Hepatocyte (in vitro differentiated cells): ENCODE data around the gene GARS1. TPM values are rescaled to one million over a fixed set of nuclear protein-coding genes. Genes with fewer than 3 reads are reported as not detected.

Experiments used
- DNase-seq: peaks from one replicate; pipeline ENCODE4 v3.0.0-alpha.2; 2016; ENCODE audit warnings: low spot score
- H2AFZ ChIP-seq: fragments of 200-600 bp; sonication (generic); 2 replicates; pipeline ENCODE4 v1.6.0; 2016; ENCODE audit warnings: antibody characterized with exemption, mild to moderate bottlenecking
- H3K27ac ChIP-seq: fragments of 200-600 bp; sonication (generic); 2 replicates; pipeline ENCODE4 v1.5.1; 2016; ENCODE audit warnings: mild to moderate bottlenecking
- H3K27me3 ChIP-seq: fragments of 200-600 bp; sonication (generic); 2 replicates; pipeline ENCODE4 v1.6.1; 2016
- H3K36me3 ChIP-seq: fragments of 200-600 bp; sonication (generic); replicated peaks from 2 replicates; pipeline ENCODE4 v1.5.1; 2016; ENCODE audit warnings: low read depth; ENCODE audit not compliant: insufficient read depth
- H3K4me1 ChIP-seq: fragments of 200-600 bp; sonication (generic); 2 replicates; pipeline ENCODE4 v1.5.1; 2016; ENCODE audit warnings: mild to moderate bottlenecking, moderate library complexity; ENCODE audit not compliant: insufficient read depth
- H3K4me2 ChIP-seq: fragments of 200-600 bp; sonication (generic); 2 replicates; pipeline ENCODE4 v1.6.0; 2016
- H3K4me3 ChIP-seq: fragments of 200-600 bp; sonication (generic); 2 replicates; pipeline ENCODE4 v1.5.1; 2016; ENCODE audit warnings: mild to moderate bottlenecking
- H3K79me2 ChIP-seq: fragments of 200-600 bp; sonication (generic); 2 replicates; pipeline ENCODE4 v1.6.0; 2017; ENCODE audit warnings: mild to moderate bottlenecking
- H3K9me2 ChIP-seq: fragments of 200-600 bp; sonication (generic); replicated peaks from 2 replicates; pipeline ENCODE4 v1.6.0; 2017; ENCODE audit warnings: mild to moderate bottlenecking; ENCODE audit not compliant: insufficient read depth
- H3K9me3 ChIP-seq: fragments of 200-600 bp; sonication (generic); 2 replicates; pipeline ENCODE4 v1.5.1; 2016; ENCODE audit warnings: low read depth, mild to moderate bottlenecking
- H4K20me1 ChIP-seq: fragments of 200-600 bp; sonication (generic); 2 replicates; pipeline ENCODE4 v1.6.0; 2016; ENCODE audit warnings: mild to moderate bottlenecking; ENCODE audit not compliant: insufficient read depth, poor library complexity, severe bottlenecking
- CTCF ChIP-seq: fragments of 200-600 bp; sonication (generic); IDR thresholded peaks from 2 replicates; pipeline ENCODE4 v1.5.1; 2016; ENCODE audit warnings: antibody characterized with exemption, mild to moderate bottlenecking; ENCODE audit not compliant: poor library complexity
- EZH2 ChIP-seq: fragments of 200-600 bp; sonication (generic); IDR thresholded peaks from 2 replicates; pipeline ENCODE4 v1.6.1; 2016; ENCODE audit warnings: antibody characterized with exemption, mild to moderate bottlenecking, borderline replicate concordance
- EZH2phosphoT487 ChIP-seq: fragments of 200-600 bp; sonication (generic); IDR thresholded peaks from one replicate; pipeline ENCODE4 v1.6.1; 2018; ENCODE audit warnings: antibody characterized with exemption, mild to moderate bottlenecking, low read depth, moderate library complexity; ENCODE audit not compliant: unreplicated experiment, severe bottlenecking
- WGBS: methylation state at CpG from one replicate; pipeline ENCODE4 v1.1.6; 2016; ENCODE audit warnings: low lambda C conversion rate; ENCODE audit errors: missing lambda C conversion rate; 5-methylcytosine and 5-hydroxymethylcytosine counted together
- polyA plus RNA-seq: library from polyadenylated mRNA; unstranded; fragments of >200 nt; fragmentation: Nextera tagmentation; extraction: Ambion mirVana; gene quantifications from 2 replicates; pipeline ENCODE4 v1.2.1, GENCODE V29; 2016
- total RNA-seq: library from RNA; depleted of rRNA; stranded (reverse); fragments of >200 nt; gene quantifications from 2 replicates; pipeline ENCODE4 v1.2.3, GENCODE V29; 2014

GARS1 gene
- total and polyA plus RNA-seq, 2 experiments from 2014 or later = 131 to 163 TPM

GRCh38 chr7:30671793-30672465 lies 77.3 kb downstream of the GARS1 start:
- no peak overlapping the region for H2AFZ ChIP-seq

GRCh38 chr7:30674420-30674819 lies 79.7 kb downstream of the GARS1 start:
- Histone ChIP-seq H3K9me2 (no peaks in the 10 kb centered on the region), H3K9me3 (no peaks in the 10 kb centered on the region), H3K4me2 (no peak overlapping the region), H3K4me3 (no peak overlapping the region), H3K27me3 (peaks cover 35% of the 10 kb centered on the region), H3K79me2 (no peaks in the 10 kb centered on the region), H3K4me1 (no peaks in the 10 kb centered on the region), H3K36me3 (no peaks in the 10 kb centered on the region), H4K20me1 (no peaks in the 10 kb centered on the region), H3K27ac (no peak overlapping the region), H2AFZ (no peak overlapping the region)
- TF ChIP-seq CTCF (no peak), EZH2phosphoT487 (no peak), EZH2 (no peak)
- 62% methylated on average over 1 of the region's 1 CpG for WGBS
- DNase-seq = no peak

More at GRCh38 chr7:30671793-30672465, 77.3 kb downstream of the GARS1 start:
- no peaks in the 10 kb centered on the region for H3K79me2 ChIP-seq
- TF ChIP-seq EZH2 (no peak), CTCF (no peak), EZH2phosphoT487 (no peak)
- H3K27me3 ChIP-seq = peaks cover 11% of the 10 kb centered on the region
- peak; percentile 84 for DNase-seq
- H4K20me1 ChIP-seq = no peaks in the 10 kb centered on the region
- H3K4me1 ChIP-seq = no peaks in the 10 kb centered on the region
- no peaks in the 10 kb centered on the region for H3K36me3 ChIP-seq
- H3K9me3 ChIP-seq = no peaks in the 10 kb centered on the region
- no peak overlapping the region for H3K4me3 ChIP-seq
- H3K4me2 ChIP-seq = no peak overlapping the region
- 10% methylated on average over 5 of the region's 6 CpGs for WGBS
- H3K9me2 ChIP-seq = no peaks in the 10 kb centered on the region
- no peak overlapping the region for H3K27ac ChIP-seq

- Histone ChIP-seq H3K4me1 (no peaks in the 10 kb centered on the region), H3K27ac (no peak overlapping the region), H4K20me1 (no peaks in the 10 kb centered on the region), H3K9me2 (no peaks in the 10 kb centered on the region), H3K79me2 (no peaks in the 10 kb centered on the region), H2AFZ (no peak overlapping the region), H3K9me3 (no peaks in the 10 kb centered on the region), H3K27me3 (peaks cover 39% of the 10 kb centered on the region), H3K4me2 (no peak overlapping the region), H3K36me3 (no peaks in the 10 kb centered on the region), H3K4me3 (no peak overlapping the region)
- TF ChIP-seq EZH2 (no peak), CTCF (no peak), EZH2phosphoT487 (no peak)
- no peak for DNase-seq
- WGBS = 30% methylated on average over 2 of the region's 2 CpGs
Observed at GRCh38 chr7:30674876-30675275, 80.2 kb downstream of the GARS1 start.
